Ascending aorta (tissue), 2 donors: ENCODE data around the gene LIN52. TPM values are rescaled to one million over a fixed set of nuclear protein-coding genes. Genes with fewer than 3 reads are reported as not detected.

Experiments used
- DNase-seq, 2 donors: peaks; one replicate each; pipeline ENCODE4 v3.0.0-alpha.2; 2019; ENCODE audit warnings: low spot score in 2 of 2
- H3K27ac ChIP-seq, 2 donors: fragments of 200-600 bp; sonication (generic); one replicate each; pipeline ENCODE4 v1.5.1; 2016 to 2017; ENCODE audit warnings: mild to moderate bottlenecking in 1 of 2
- H3K27me3 ChIP-seq: fragments of 200-600 bp; sonication (generic); one replicate; pipeline ENCODE4 v1.5.1; 2017
- H3K36me3 ChIP-seq, 2 donors: fragments of 200-600 bp; sonication (generic); one replicate each; pipeline ENCODE4 v1.5.1; 2016
- H3K4me1 ChIP-seq, 2 donors: fragments of 200-600 bp; sonication (generic); one replicate each; pipeline ENCODE4 v1.5.1; 2016 to 2017; ENCODE audit warnings: mild to moderate bottlenecking in 1 of 2
- H3K4me3 ChIP-seq, 2 donors: fragments of 200-600 bp; sonication (generic); one replicate each; pipeline ENCODE4 v1.5.1; 2016 to 2017; ENCODE audit warnings: mild to moderate bottlenecking in 1 of 2
- H3K9me3 ChIP-seq, 2 donors: fragments of 200-600 bp; sonication (generic); one replicate each; pipeline ENCODE4 v1.5.1; 2016
- intact Hi-C: fragments of 100-400 bp; cut with DNase I; formaldehyde crosslinking; loops from one replicate; pipeline ENCODE4 v1.15.1; 2023
- total RNA-seq: library from RNA; depleted of rRNA; stranded (reverse); fragments of >200 nt; gene quantifications from one replicate; pipeline ENCODE4 v1.1.0, GENCODE V29; 2016
- TF ChIP-seq, protein P1 (sequence below), 3 experiments: fragments of 200-600 bp in 2 of 3; fragments of 450-650 bp in 1 of 3; sonication (generic) in 2 of 3; IDR thresholded peaks; one replicate each; pipeline ENCODE4 v1.5.1; 2016 to 2019; ENCODE audit warnings: antibody characterized with exemption in 3 of 3, mild to moderate bottlenecking in 1 of 3, moderate library complexity in 1 of 3

LIN52 gene
- total RNA-seq, 1 donor from 2014 or later, result 1.1 TPM

DNA sequence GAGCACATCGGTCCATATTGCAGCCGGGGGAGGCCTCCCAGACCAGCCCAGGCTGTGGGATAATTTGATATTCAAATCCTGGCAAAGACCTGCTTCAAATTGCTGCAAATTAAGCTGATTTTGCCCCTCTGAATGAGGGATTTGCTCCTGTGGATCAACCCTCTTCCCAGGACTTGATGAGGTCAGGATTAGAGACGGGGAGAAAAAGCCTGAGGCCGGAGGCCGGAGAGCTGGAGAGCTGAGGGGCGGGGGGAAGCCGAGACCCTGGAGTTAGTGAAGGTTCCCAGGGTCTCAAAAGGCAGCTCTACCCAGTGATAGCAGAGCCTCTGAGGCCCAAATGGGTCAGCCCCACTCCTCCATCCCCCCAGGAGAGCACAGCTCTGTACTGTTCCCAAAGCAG is 137.0 kb downstream of the LIN52 start:
- Histone ChIP-seq H3K4me3 (no peak overlapping the region), H3K27me3 (peaks cover 4% of the 10 kb centered on the region), H3K9me3 (no peaks in the 10 kb centered on the region), H3K4me1 (no peaks in the 10 kb centered on the region), H3K27ac (no peak overlapping the region), H3K36me3 (no peaks in the 10 kb centered on the region)
- TF ChIP-seq, protein P1, sequence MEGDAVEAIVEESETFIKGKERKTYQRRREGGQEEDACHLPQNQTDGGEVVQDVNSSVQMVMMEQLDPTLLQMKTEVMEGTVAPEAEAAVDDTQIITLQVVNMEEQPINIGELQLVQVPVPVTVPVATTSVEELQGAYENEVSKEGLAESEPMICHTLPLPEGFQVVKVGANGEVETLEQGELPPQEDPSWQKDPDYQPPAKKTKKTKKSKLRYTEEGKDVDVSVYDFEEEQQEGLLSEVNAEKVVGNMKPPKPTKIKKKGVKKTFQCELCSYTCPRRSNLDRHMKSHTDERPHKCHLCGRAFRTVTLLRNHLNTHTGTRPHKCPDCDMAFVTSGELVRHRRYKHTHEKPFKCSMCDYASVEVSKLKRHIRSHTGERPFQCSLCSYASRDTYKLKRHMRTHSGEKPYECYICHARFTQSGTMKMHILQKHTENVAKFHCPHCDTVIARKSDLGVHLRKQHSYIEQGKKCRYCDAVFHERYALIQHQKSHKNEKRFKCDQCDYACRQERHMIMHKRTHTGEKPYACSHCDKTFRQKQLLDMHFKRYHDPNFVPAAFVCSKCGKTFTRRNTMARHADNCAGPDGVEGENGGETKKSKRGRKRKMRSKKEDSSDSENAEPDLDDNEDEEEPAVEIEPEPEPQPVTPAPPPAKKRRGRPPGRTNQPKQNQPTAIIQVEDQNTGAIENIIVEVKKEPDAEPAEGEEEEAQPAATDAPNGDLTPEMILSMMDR (IDR thresholded peaks at IDR 0.05), result no peak
- DNase-seq, result no peak
- intact Hi-C loops, result no loop called here

DNA sequence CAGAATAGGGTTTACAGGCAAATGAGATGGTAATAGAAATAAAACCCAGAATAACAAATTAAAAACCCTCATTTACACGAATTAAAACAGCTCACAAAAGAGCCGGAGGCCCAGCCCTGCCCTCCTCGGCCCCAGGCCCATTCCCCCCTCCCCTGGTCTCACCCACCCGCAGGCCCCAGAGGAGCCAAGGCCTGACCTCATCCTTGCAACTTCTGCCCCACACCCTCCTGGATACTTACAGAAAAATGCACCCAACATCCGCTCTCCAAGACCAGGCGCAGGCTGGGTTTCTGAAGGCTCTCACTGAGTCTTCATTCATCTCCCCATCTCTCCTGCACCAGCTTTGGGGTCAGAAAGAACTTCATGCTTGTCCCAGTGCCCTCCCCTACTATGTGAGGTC is 138.3 kb downstream of the LIN52 start:
- Histone ChIP-seq H3K27ac (no peak overlapping the region), H3K4me1 (no peaks in the 10 kb centered on the region), H3K9me3 (no peaks in the 10 kb centered on the region), H3K36me3 (no peaks in the 10 kb centered on the region), H3K4me3 (no peak overlapping the region), H3K27me3 (peaks cover 1% of the 10 kb centered on the region)
- no peak for DNase-seq
- intact Hi-C loops, result no loop called here
- TF ChIP-seq, protein P1 (IDR thresholded peaks at IDR 0.05), result no peak

DNA sequence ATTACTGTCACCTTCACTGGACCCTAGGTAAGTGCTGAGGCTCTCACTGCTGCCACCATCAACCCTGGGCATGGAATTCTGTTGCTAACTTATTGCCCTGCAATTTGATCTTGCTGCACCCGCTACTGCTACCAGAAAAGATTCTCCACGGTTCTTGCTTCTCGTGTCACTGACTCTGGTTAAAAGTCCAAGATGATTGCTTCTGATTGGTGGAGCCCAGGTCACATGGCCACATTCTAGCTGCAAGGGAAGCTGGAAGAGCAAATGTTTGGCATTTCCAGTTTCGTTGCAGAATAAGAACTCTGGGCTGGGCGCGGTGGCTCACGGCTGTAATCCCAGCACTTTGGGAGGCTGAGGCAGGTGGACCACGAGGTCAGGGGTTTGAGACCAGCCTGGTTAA is 147.0 kb downstream of the LIN52 start:
- no peak for DNase-seq
- Histone ChIP-seq H3K9me3 (peaks cover 0 to 8% of the 10 kb centered on the region in 2 donors), H3K4me3 (no peak overlapping the region), H3K4me1 (no peaks in the 10 kb centered on the region), H3K27me3 (no peaks in the 10 kb centered on the region), H3K36me3 (no peaks in the 10 kb centered on the region), H3K27ac (no peak overlapping the region)
- intact Hi-C loops, result no loop called here
- TF ChIP-seq, protein P1 (IDR thresholded peaks at IDR 0.05), result no peak

DNA sequence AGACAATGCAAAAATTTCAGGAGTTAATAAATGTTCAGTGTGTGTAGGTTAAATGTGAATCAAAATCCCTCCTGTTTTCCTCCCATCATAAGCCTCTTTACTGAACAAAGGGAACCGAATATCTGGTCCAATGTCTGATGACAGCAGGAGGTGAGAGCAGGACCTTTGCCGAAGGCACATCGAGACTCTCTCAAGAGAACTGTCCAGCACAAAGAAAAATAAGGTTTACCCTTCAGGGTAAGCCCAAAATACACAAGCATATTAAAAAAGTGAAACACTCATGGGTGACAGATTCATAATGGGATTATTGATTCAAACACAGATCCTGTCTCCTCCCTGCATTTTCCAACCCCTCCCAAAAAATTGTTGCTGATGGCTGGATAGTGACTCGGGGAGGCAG is 150.3 kb downstream of the LIN52 start:
- Histone ChIP-seq H3K9me3 (peaks cover 0 to 8% of the 10 kb centered on the region in 2 donors), H3K27me3 (peaks cover 10% of the 10 kb centered on the region), H3K4me1 (peaks cover 0 to 3% of the 10 kb centered on the region in 2 donors), H3K36me3 (no peaks in the 10 kb centered on the region), H3K4me3 (no peak overlapping the region), H3K27ac (no peak overlapping the region)
- no peak for DNase-seq
- intact Hi-C loops, result no loop called here
- TF ChIP-seq, protein P1 (IDR thresholded peaks at IDR 0.05), result no peak

DNA sequence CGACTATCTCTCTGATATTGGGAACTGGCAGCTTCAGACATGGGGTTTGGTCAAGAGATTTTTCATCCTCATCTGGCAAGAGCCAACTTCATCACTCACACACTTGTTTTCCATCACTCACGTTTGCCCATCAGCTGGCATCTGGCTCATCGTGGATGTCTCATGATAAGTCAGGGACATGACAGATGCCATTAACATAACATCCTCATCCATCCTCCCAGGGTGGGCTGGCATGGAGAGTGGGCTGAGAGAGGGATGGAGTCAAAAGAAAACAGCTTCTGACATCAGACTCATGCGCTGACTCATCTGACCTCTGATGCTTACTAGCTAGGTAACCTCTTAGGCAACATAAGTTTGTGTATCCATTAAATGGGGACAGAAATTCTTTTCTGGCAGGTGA is 152.7 kb downstream of the LIN52 start:
- H3K27me3 ChIP-seq, result peaks cover 30% of the 10 kb centered on the region

More for the DNA sequence above, 152.7 kb downstream of the LIN52 start:
- TF ChIP-seq, protein P1 (IDR thresholded peaks at IDR 0.05), result no peak
- Histone ChIP-seq H3K4me1 (peaks cover 15 to 19% of the 10 kb centered on the region in 2 donors), H3K36me3 (no peaks in the 10 kb centered on the region), H3K9me3 (no peaks in the 10 kb centered on the region), H3K27ac (no peak overlapping the region), H3K4me3 (no peak overlapping the region)
- no peak for DNase-seq
- intact Hi-C loops, result no loop called here
